CD8-positive, alpha-beta memory T cell (primary cell): ENCODE data around the gene ABHD17C. TPM values are rescaled to one million over a fixed set of nuclear protein-coding genes. Genes with fewer than 3 reads are reported as not detected.
A peak's percentile ranks its signal among the peaks of the same experiment; 100 is the strongest.

Source experiments
- CTCF ChIA-PET: fragments of 350-600 bp; sonication (Branson Sonifier 250); formaldehyde crosslinking; loops from one replicate; lab custom pipeline; 2021; ENCODE audit warnings: antibody characterized with exemption; lab: Charles Lee
- POLR2A ChIA-PET: fragments of 350-600 bp; sonication (Branson Sonifier 250); formaldehyde crosslinking; loops from one replicate; lab custom pipeline; 2021; ENCODE audit warnings: antibody characterized with exemption; lab: Charles Lee
- DNase-seq, 5 donors: peaks; one replicate each; pipeline versions ENCODE4 v3.0.0 to v3.0.0-alpha.2; 2020 to 2022; ENCODE audit warnings: mixed read lengths in 1 of 5
- H3K27ac ChIP-seq: one replicate; pipeline ENCODE4 v1.7.0; 2013; ENCODE audit warnings: low read depth, mild to moderate bottlenecking, low read length, moderate library complexity
- H3K27me3 ChIP-seq: 2 replicates; pipeline ENCODE4 v1.7.0; 2013; ENCODE audit warnings: low read length, mild to moderate bottlenecking; ENCODE audit not compliant: insufficient read depth, poor library complexity, severe bottlenecking
- H3K36me3 ChIP-seq: 2 replicates; pipeline ENCODE4 v1.7.0; 2013; ENCODE audit warnings: mild to moderate bottlenecking, low read length, moderate library complexity; ENCODE audit not compliant: insufficient read depth
- H3K4me1 ChIP-seq: 2 replicates; pipeline ENCODE4 v1.7.0; 2013; ENCODE audit warnings: mild to moderate bottlenecking, low read length, moderate library complexity; ENCODE audit not compliant: insufficient read depth
- H3K4me3 ChIP-seq: 2 replicates; pipeline ENCODE4 v1.7.0; 2013; ENCODE audit warnings: mild to moderate bottlenecking, low read length
- H3K9me3 ChIP-seq: 2 replicates; pipeline ENCODE4 v1.7.0; 2013; ENCODE audit warnings: mild to moderate bottlenecking, low read length
- H3K27ac Mint-ChIP-seq, 8 donors: one replicate each; pipeline ENCODE4 v1.8.0; 2020 to 2021; ENCODE audit warnings: mixed read lengths in 8 of 8, mild to moderate bottlenecking in 6 of 8, inconsistent platforms in 3 of 8, moderate library complexity in 3 of 8
- H3K27me3 Mint-ChIP-seq, 2 donors: one replicate each; pipeline ENCODE4 v1.8.0; 2020 to 2021; ENCODE audit warnings: mixed read lengths in 2 of 2, mild to moderate bottlenecking in 1 of 2, moderate library complexity in 1 of 2
- H3K36me3 Mint-ChIP-seq, 3 donors: one replicate each; pipeline ENCODE4 v1.8.0; 2020 to 2021; ENCODE audit warnings: mixed read lengths in 3 of 3, inconsistent platforms in 1 of 3, mild to moderate bottlenecking in 1 of 3
- H3K4me1 Mint-ChIP-seq, 3 donors: one replicate each; pipeline ENCODE4 v1.8.0; 2020 to 2021; ENCODE audit warnings: mixed read lengths in 3 of 3, inconsistent platforms in 1 of 3, mild to moderate bottlenecking in 1 of 3
- H3K4me3 Mint-ChIP-seq, 7 donors: one replicate each; pipeline ENCODE4 v1.8.0; 2020 to 2021; ENCODE audit warnings: mixed read lengths in 7 of 7, mild to moderate bottlenecking in 6 of 7, moderate library complexity in 4 of 7, inconsistent platforms in 2 of 7
- H3K9me3 Mint-ChIP-seq, 5 donors: one replicate each; pipeline ENCODE4 v1.8.0; 2020 to 2022; ENCODE audit warnings: mixed read lengths in 5 of 5, mild to moderate bottlenecking in 3 of 5, moderate library complexity in 2 of 5, inconsistent platforms in 1 of 5
- polyA plus RNA-seq: library from polyadenylated mRNA; unstranded; fragments of 300-500 nt; fragmentation: Illumina TruSeq; gene quantifications from one replicate; pipeline ENCODE4 v1.2.3, GENCODE V29; 2021
- total RNA-seq, 2 experiments: library from RNA; stranded (reverse); gene quantifications; one replicate each; pipeline ENCODE4 v1.2.3, GENCODE V29; 2021

ABHD17C gene
- total and polyA plus RNA-seq, 3 experiments from 2014 or later: 3.1 to 6.3 (median 5.6) TPM

DNA sequence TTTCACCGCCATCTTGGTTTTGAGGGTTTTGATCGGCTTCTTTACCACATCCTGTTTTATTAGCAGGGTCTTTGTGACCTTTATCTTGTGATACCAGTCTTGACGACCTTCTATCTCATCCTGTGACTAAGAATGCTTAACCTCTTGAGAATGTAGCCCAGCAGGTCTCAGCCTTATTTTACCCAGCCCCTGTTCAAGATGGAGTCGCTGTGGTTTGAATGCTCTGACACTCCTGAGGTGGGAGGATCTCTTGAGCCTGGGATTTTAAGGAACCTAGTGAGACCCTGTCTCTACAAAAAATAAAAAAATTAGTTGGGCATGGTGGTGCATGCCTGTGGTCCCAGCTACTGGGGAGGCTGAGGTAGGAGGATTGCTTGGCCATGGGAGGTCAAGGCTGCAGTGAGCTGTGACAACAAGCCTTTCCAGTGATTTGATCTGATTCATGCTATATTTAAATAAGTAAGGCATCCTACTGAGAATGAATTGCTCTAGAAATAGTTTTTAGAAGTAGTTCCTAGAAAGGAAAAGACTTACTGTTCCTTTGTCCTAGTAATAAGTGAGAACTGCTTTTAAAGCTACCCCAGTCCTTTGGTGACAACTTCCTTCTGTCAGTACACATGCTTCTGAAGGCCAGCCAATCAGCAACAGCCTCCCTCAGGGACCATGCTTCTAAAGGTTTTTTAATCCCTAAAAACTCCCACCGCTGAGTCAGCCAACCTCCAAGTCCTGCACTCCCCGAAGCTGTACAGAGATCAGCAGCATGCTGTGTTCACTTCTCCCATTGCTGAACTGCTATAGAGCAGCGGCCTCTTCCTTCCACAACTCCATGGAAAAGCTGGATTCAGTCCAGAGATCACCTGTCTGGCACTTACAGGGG is 75.0 kb downstream of the ABHD17C start:
- H3K36me3 ChIP-seq: no peaks in the 10 kb centered on the region
- ChIA-PET CTCF (no interaction called here), POLR2A (interaction anchor here (0.6 kb wide), 1 partner anchor 13 kb away, joined by 3 read pairs; no protein-coding TSS in a partner anchor)
- no peak overlapping the region for H3K4me3 ChIP-seq
- H3K27me3 ChIP-seq: no peaks in the 10 kb centered on the region
- no peak overlapping the region for H3K27ac ChIP-seq
- H3K4me1 Mint-ChIP-seq: no peaks in the 10 kb centered on the region
- no peak overlapping the region for H3K4me3 Mint-ChIP-seq
- no peak for DNase-seq
- H3K36me3 Mint-ChIP-seq: no peaks in the 10 kb centered on the region
- peaks cover 2 to 17% of the 10 kb centered on the region in 2 donors for H3K27me3 Mint-ChIP-seq
- no peak overlapping the region for H3K27ac Mint-ChIP-seq
- H3K9me3 Mint-ChIP-seq: no peaks in the 10 kb centered on the region
- no peaks in the 10 kb centered on the region for H3K4me1 ChIP-seq
- no peaks in the 10 kb centered on the region for H3K9me3 ChIP-seq

DNA sequence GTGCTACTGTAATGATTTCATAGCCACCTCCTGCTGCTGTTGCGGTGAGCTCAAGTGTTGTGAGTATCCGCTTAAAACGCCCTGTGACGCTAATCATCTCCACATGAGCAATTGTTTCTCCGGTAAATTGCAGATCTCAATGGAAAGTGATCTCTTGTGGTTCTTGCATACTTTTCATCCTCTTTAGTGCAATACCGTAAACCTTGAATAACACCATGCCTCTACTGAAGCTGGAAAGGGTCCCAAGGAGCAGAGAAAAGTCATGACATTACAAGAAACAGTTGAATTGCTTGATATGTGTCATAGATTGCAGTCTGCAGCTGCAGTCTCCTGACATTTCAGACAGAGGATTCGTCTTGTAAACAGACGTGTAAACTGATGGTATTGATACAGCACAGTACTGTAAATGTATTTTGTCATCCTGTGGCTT is 78.0 kb downstream of the ABHD17C start:
- Mint-ChIP-seq H3K36me3 (no peaks in the 10 kb centered on the region), H3K27ac (no peak overlapping the region), H3K9me3 (no peaks in the 10 kb centered on the region), H3K4me1 (no peaks in the 10 kb centered on the region), H3K27me3 (peaks cover 16 to 28% of the 10 kb centered on the region in 2 donors), H3K4me3 (no peak overlapping the region)
- H3K36me3 ChIP-seq: no peaks in the 10 kb centered on the region
- H3K4me1 ChIP-seq: no peaks in the 10 kb centered on the region
- H3K4me3 ChIP-seq: no peak overlapping the region
- CTCF ChIA-PET: interaction anchor here (0.6 kb wide), 1 partner anchor 317 kb away, joined by 3 read pairs; no protein-coding TSS in a partner anchor
- no peak for DNase-seq
- H3K27ac ChIP-seq: no peak overlapping the region
- POLR2A ChIA-PET: no interaction called here
- H3K27me3 ChIP-seq: peaks cover 6% of the 10 kb centered on the region
- H3K9me3 ChIP-seq: no peaks in the 10 kb centered on the region

DNA sequence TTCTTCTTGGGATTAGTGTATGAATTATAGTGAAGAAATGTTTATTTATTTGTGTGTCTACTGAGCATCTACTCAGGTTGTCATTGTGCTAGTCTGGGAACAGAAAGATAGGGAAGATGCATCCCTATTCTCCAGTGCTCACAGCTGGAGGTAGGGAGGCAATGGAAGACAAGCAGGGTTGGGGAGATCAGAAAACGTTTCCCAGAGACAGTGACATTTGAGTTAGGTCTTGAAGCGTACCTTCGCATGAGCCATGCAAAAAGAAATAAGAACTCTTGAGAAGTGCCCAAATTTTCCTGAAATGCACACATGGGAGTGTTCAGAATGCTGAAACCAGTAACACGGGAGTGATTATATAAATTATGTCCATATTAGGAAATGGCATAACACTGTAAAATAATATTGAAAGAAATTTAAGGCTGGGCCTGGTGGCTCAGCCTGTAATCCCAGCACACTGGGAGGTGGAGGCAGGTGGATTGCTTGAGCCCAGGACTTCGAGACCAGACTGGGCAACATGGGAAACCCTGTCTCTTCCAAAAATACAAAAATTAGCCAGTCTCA is 78.8 kb downstream of the ABHD17C start:
- H3K36me3 Mint-ChIP-seq: no peaks in the 10 kb centered on the region
- no peak for DNase-seq
- H3K4me3 Mint-ChIP-seq: no peak overlapping the region
- Histone ChIP-seq H3K4me3 (no peak overlapping the region), H3K27ac (no peak overlapping the region), H3K9me3 (no peaks in the 10 kb centered on the region), H3K27me3 (peaks cover 13% of the 10 kb centered on the region), H3K4me1 (no peaks in the 10 kb centered on the region), H3K36me3 (no peaks in the 10 kb centered on the region)
- ChIA-PET POLR2A (no interaction called here), CTCF (no interaction called here)
- peak overlapping the region in 1 of 8 donors; percentile 6 for H3K27ac Mint-ChIP-seq
- peaks cover 21 to 34% of the 10 kb centered on the region in 2 donors for H3K27me3 Mint-ChIP-seq
- H3K4me1 Mint-ChIP-seq: no peaks in the 10 kb centered on the region
- H3K9me3 Mint-ChIP-seq: no peaks in the 10 kb centered on the region

DNA sequence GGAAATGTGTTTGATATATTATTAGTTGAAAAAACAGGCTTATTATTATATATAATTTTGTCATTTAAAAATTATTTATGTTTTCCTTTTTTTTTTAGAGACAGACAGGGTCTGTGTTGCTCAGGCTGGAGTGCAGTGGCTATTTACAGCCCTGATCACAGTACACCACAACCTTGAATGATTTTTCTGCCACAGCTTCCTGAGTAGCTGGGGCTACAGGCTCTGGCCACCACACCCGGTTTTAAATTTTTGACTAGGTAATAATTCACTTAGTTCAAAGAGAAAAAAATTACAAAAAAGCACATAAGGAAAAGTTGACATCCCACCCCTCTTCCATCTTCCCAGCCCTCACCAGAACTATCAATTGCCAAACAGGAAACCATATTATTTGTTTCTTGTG is 79.4 kb downstream of the ABHD17C start:
- no peaks in the 10 kb centered on the region for H3K36me3 Mint-ChIP-seq
- H3K27me3 Mint-ChIP-seq: peaks cover 22 to 33% of the 10 kb centered on the region in 2 donors
- POLR2A ChIA-PET: no interaction called here
- CTCF ChIA-PET: interaction anchor here (1.9 to 7.0 kb wide), 2 partner anchors 79 to 319 kb away, joined by 9 to 51 read pairs; partner anchors contain the start of gene ABHD17C
- H3K27me3 ChIP-seq: peaks cover 13% of the 10 kb centered on the region
- no peak overlapping the region for H3K4me3 Mint-ChIP-seq
- no peaks in the 10 kb centered on the region for H3K9me3 Mint-ChIP-seq
- no peak overlapping the region for H3K27ac ChIP-seq
- H3K4me1 ChIP-seq: no peaks in the 10 kb centered on the region
- H3K27ac Mint-ChIP-seq: no peak overlapping the region
- H3K4me3 ChIP-seq: no peak overlapping the region
- no peaks in the 10 kb centered on the region for H3K9me3 ChIP-seq
- no peaks in the 10 kb centered on the region for H3K36me3 ChIP-seq
- DNase-seq: no peak
- peaks cover 0 to 1% (median 1%) of the 10 kb centered on the region in 3 donors for H3K4me1 Mint-ChIP-seq

DNA sequence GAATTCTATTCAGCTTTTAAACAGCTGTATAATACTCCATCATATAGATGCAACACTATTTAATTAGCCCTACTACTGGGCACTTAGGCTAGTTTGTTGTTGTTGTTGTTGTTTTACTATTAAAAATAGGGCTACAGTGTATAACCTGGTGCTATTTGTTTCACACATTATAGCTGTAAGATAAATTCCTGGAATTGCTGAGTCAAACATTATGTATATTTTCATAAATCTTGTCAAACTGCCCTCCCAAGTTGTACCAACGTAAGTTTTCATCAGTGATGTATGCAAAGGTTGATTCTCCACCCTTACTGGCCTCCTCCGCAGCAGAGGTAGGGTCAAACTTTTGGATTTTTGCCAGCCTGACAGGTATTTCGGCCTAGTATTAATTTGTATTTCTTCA is 80.2 kb downstream of the ABHD17C start:
- H3K27ac ChIP-seq: no peak overlapping the region
- no peak overlapping the region for H3K27ac Mint-ChIP-seq
- peaks cover 26 to 37% of the 10 kb centered on the region in 2 donors for H3K27me3 Mint-ChIP-seq
- POLR2A ChIA-PET: no interaction called here
- H3K9me3 Mint-ChIP-seq: no peaks in the 10 kb centered on the region
- no peaks in the 10 kb centered on the region for H3K36me3 ChIP-seq
- DNase-seq: no peak
- H3K36me3 Mint-ChIP-seq: no peaks in the 10 kb centered on the region
- H3K4me3 Mint-ChIP-seq: no peak overlapping the region
- no peaks in the 10 kb centered on the region for H3K9me3 ChIP-seq
- H3K4me1 ChIP-seq: no peaks in the 10 kb centered on the region
- H3K27me3 ChIP-seq: peaks cover 22% of the 10 kb centered on the region
- CTCF ChIA-PET: interaction anchor here (1.5 to 7.0 kb wide), 8 partner anchors 8 to 320 kb away, joined by 4 to 51 read pairs (median 8); partner anchors contain the start of gene ABHD17C
- no peak overlapping the region for H3K4me3 ChIP-seq
- peaks cover 3 to 9% (median 9%) of the 10 kb centered on the region in 3 donors for H3K4me1 Mint-ChIP-seq

DNA sequence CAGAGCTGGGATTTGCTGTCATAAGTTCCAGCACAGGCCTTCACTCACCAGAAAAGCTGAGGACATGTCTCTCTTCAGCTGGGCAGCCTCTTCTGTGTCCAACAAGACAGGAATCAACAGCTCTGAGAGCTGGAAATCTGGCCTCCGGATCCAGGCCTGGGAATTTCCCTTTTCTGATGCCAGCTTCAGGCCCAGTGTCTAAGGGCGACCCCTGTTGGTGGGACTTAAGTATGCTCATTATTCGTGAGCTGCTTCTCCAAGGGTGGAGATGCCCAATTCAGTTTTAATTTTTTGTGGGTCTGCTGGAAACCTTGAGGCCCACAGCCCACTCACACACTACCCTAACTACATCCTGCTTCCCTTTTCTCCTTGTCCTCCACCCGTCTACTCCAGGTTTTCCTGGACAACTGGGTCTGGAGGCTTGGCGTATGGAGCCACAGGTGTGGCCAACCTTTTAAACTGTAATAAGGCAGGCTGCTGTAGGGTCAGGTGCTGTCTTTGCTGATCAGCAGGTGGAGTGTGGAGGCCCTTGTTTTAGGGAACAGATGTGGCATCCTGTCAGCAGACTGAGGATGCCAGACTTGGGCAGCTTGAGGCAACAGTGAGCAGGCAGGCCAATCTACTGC is 81.4 kb downstream of the ABHD17C start:
- Histone ChIP-seq H3K27me3 (peaks cover 24% of the 10 kb centered on the region), H3K9me3 (no peaks in the 10 kb centered on the region), H3K27ac (no peak overlapping the region), H3K4me3 (no peak overlapping the region), H3K36me3 (no peaks in the 10 kb centered on the region), H3K4me1 (no peaks in the 10 kb centered on the region)
- no peak overlapping the region for H3K4me3 Mint-ChIP-seq
- peaks cover 3 to 9% (median 9%) of the 10 kb centered on the region in 3 donors for H3K4me1 Mint-ChIP-seq
- H3K27ac Mint-ChIP-seq: no peak overlapping the region
- peak; percentile 25 to 67 (median 47) for DNase-seq
- no peaks in the 10 kb centered on the region for H3K36me3 Mint-ChIP-seq
- CTCF ChIA-PET: interaction anchor here (0.6 to 7.0 kb wide), 18 partner anchors 9 to 331 kb away, joined by 3 to 51 read pairs (median 4); partner anchors contain the start of gene ABHD17C
- H3K27me3 Mint-ChIP-seq: peaks cover 35 to 38% of the 10 kb centered on the region in 2 donors
- H3K9me3 Mint-ChIP-seq: no peaks in the 10 kb centered on the region
- POLR2A ChIA-PET: no interaction called here

DNA sequence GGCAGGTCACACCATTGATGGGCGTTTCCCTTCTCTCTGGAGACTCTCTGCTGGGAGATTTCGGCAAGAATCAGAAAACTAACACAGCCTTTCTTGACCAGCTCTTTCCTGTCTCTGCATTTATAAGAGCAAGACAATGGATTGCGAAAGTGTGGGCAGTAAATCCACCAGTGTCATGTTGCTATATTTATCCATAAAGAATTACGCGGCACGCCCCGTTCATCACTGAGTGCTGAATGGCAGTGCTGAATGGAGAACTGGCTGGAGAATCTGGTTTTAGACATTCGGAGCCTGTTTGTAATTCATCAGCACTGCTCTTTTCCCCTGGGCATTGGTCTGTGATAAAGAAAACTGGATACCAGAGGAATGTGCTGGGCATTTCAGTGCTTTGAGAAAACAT is 82.0 kb downstream of the ABHD17C start:
- H3K27ac ChIP-seq: no peak overlapping the region
- no peaks in the 10 kb centered on the region for H3K4me1 ChIP-seq
- Mint-ChIP-seq H3K4me3 (no peak overlapping the region), H3K4me1 (peaks cover 3 to 9% (median 9%) of the 10 kb centered on the region in 3 donors), H3K27me3 (peaks cover 36 to 44% of the 10 kb centered on the region in 2 donors), H3K9me3 (no peaks in the 10 kb centered on the region), H3K27ac (no peak overlapping the region), H3K36me3 (no peaks in the 10 kb centered on the region)
- ChIA-PET CTCF (interaction anchor here (0.6 to 7.0 kb wide), 15 partner anchors 8 to 331 kb away, joined by 3 to 51 read pairs (median 4); no protein-coding TSS in a partner anchor), POLR2A (no interaction called here)
- peaks cover 24% of the 10 kb centered on the region for H3K27me3 ChIP-seq
- no peak for DNase-seq
- H3K4me3 ChIP-seq: no peak overlapping the region
- H3K36me3 ChIP-seq: no peaks in the 10 kb centered on the region
- no peaks in the 10 kb centered on the region for H3K9me3 ChIP-seq
